Upper lobe of right lung (tissue), 1 donor: ENCODE data around the gene VDR. TPM values are rescaled to one million over a fixed set of nuclear protein-coding genes. Genes with fewer than 3 reads are reported as not detected.
A peak's percentile ranks its signal among the peaks of the same experiment; 100 is the strongest.

Source experiments
- ATAC-seq: fragments of 200-7000 bp; cut with Tn5 transposase; one replicate; pipeline ENCODE4 v1.9.1; 2020; ENCODE audit warnings: mild to moderate bottlenecking, moderate library complexity
- DNase-seq: peaks from one replicate; pipeline ENCODE4 v3.0.0-alpha.2; 2020
- H3K27ac ChIP-seq: fragments of 200-600 bp; one replicate; pipeline ENCODE4 v1.8.0; 2022
- H3K27me3 ChIP-seq: fragments of 200-600 bp; one replicate; pipeline ENCODE4 v1.8.0; 2022; ENCODE audit warnings: mild to moderate bottlenecking
- H3K36me3 ChIP-seq: fragments of 200-600 bp; one replicate; pipeline ENCODE4 v1.8.0; 2022
- H3K4me1 ChIP-seq: fragments of 200-600 bp; one replicate; pipeline ENCODE4 v1.8.0; 2022
- H3K4me3 ChIP-seq: fragments of 200-600 bp; one replicate; pipeline ENCODE4 v1.8.0; 2022; ENCODE audit warnings: mild to moderate bottlenecking
- H3K9me3 ChIP-seq: fragments of 200-600 bp; one replicate; pipeline ENCODE4 v1.8.0; 2022
- intact Hi-C: fragments of 100-400 bp; cut with DNase I; formaldehyde crosslinking; loops from one replicate; pipeline ENCODE4 v1.11.0; 2022
- total RNA-seq: library from RNA; stranded (reverse); fragmentation: NEBNext Ultra II Directional; extraction: Animal tissue kit (Norgen Biotek cat#: 25700); gene quantifications from one replicate; pipeline ENCODE4 v1.2.1, GENCODE V29; 2021
- TF ChIP-seq, protein P1 (sequence below): fragments of 200-600 bp; IDR thresholded peaks from one replicate; pipeline ENCODE4 v1.8.0; 2022; ENCODE audit warnings: antibody characterized with exemption
- donor health status: DM: no; HTN: yes; CAD: no; lungs with severe emphysema.

VDR gene
- total RNA-seq, 1 donor from 2014 or later: 28.7 TPM

DNA sequence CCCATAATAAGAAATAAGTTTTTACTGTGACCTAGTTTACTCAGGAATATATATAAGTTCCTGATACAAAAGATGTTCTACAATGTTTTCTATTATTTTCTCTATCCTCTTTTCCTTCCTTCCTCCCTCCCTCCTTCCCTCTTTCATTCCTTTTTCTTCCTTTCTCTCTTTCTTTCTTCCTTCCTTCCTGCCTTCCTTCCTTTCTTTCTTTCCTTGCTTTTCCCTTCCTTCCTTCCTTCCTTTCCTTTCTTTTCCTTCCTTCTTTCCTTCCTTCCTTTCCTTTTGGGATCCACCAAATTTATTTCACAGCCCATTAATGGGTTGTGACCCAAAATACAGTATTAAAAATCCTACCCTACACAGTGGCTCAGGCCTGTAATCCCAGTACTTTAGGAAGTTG lies 3.9 kb upstream of the VDR start:
- H3K9me3 ChIP-seq: no peaks in the 10 kb centered on the region
- intact Hi-C loops: no loop called here
- no peak for ATAC-seq
- no peaks in the 10 kb centered on the region for H3K27me3 ChIP-seq
- TF ChIP-seq, protein P1, sequence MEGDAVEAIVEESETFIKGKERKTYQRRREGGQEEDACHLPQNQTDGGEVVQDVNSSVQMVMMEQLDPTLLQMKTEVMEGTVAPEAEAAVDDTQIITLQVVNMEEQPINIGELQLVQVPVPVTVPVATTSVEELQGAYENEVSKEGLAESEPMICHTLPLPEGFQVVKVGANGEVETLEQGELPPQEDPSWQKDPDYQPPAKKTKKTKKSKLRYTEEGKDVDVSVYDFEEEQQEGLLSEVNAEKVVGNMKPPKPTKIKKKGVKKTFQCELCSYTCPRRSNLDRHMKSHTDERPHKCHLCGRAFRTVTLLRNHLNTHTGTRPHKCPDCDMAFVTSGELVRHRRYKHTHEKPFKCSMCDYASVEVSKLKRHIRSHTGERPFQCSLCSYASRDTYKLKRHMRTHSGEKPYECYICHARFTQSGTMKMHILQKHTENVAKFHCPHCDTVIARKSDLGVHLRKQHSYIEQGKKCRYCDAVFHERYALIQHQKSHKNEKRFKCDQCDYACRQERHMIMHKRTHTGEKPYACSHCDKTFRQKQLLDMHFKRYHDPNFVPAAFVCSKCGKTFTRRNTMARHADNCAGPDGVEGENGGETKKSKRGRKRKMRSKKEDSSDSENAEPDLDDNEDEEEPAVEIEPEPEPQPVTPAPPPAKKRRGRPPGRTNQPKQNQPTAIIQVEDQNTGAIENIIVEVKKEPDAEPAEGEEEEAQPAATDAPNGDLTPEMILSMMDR: no peak
- no peak overlapping the region for H3K27ac ChIP-seq
- no peak overlapping the region for H3K4me3 ChIP-seq
- no peak for DNase-seq
- H3K4me1 ChIP-seq: peaks cover 8% of the 10 kb centered on the region
- H3K36me3 ChIP-seq: no peaks in the 10 kb centered on the region

DNA sequence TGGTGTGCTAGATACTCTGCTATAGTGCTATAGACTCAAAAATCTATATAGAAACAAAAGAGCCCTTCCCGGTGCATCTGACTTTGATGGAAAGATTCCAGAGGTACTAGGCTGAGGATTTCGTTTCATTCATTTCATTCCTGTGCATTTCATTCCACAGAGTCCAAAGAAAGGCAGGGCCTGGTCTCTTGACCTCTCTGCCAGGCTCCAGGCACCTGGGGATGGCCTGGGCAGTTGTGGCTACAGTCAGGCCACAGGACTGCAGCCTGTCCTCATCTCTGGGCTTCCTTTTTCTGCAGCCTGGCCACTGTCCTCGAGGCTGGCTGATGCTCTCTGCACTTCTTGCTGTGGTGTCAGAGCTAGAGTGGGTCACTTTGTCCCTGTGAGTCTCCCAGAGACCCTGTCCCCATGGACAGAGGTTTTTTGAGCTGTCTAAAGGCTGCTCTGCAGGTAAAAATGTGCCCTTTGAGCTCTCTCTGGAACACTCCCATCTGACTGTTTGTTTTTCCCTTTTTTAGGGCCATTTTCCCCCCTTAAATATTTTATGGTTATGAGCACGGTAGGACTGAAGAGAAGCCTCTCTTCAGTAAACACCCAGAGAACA lies 3.2 kb upstream of the VDR start:
- intact Hi-C loops: no loop called here
- Histone ChIP-seq H3K36me3 (no peaks in the 10 kb centered on the region), H3K9me3 (no peaks in the 10 kb centered on the region), H3K4me1 (peaks cover 16% of the 10 kb centered on the region), H3K4me3 (no peak overlapping the region), H3K27me3 (no peaks in the 10 kb centered on the region), H3K27ac (no peak overlapping the region)
- DNase-seq (no peak), ATAC-seq (no peak)
- TF ChIP-seq, protein P1: no peak

DNA sequence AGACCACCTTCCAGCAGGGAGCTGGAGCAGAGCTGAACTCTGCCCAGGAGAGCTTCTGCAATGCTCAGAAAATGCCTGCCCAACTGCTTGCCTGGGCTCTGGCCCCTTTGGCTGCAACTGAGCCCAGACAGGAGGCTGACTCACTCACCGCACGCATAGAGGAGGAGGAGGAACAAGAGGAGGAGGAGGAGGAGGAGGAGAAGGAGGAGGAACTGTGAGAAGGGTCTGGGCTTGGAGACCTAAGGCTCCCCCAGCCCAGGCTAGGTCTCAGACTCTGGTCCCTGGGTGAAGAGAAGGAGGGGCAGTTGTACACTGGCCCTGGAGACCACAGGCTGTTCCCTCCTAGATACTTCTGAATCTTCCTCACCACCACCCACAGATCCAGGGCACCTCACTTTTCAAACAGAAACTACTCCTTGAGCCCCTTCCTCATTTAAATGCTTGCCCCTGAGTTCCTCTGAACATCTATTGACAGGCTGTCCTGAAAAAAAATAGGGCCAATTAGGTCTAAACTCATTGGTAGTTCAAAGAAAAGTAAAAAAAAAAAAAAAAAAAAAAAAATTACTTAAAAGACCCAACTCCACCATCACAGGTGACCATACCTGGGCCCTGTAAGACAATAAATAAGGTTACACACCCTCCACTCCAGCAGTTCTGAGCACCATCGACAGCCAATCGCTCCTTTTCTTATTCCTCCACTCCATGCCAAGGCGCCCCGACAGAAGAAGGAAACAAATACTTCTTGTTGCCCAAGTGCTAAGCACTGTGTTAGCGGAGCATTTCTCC lies 674 bp downstream of the VDR start:
- peaks cover 45% of the 10 kb centered on the region for H3K4me1 ChIP-seq
- no peaks in the 10 kb centered on the region for H3K27me3 ChIP-seq
- TF ChIP-seq, protein P1: peak; percentile 31
- intact Hi-C loops: no loop called here
- DNase-seq (peak; percentile 78), ATAC-seq (peak; percentile 55)
- H3K36me3 ChIP-seq: no peaks in the 10 kb centered on the region
- no peaks in the 10 kb centered on the region for H3K9me3 ChIP-seq
- peak overlapping the region; percentile 60 for H3K4me3 ChIP-seq
- H3K27ac ChIP-seq: peak overlapping the region; percentile 74

DNA sequence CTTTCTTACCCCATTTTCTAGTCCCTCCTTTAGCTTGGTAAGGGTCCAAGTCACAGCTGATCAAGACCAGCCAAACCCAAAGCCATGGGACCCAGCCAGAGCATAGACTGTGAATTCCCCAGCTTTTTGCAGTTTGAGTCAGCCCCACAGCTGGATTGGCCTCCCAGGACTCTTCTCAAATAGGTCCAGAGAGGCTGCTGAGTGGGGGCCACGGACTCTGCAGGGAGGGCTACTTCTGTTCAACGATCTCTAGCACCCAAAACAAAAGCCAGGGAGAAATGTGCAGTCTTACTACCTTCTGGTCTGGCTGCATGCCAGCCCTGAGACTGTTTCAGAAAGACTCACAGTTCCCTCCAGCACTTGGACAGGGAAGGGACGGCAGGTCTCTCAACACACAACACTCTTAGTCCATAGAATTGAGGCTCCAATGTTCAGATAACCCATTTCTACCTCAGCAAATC lies 1.6 kb downstream of the VDR start:
- peaks cover 45% of the 10 kb centered on the region for H3K4me1 ChIP-seq
- DNase-seq: no peak
- H3K9me3 ChIP-seq: no peaks in the 10 kb centered on the region
- no peak for ATAC-seq
- no peaks in the 10 kb centered on the region for H3K27me3 ChIP-seq
- H3K36me3 ChIP-seq: no peaks in the 10 kb centered on the region
- peak overlapping the region; percentile 60 for H3K4me3 ChIP-seq
- peak overlapping the region; percentile 51 for H3K27ac ChIP-seq
- intact Hi-C loops: no loop called here
- TF ChIP-seq, protein P1: no peak

DNA sequence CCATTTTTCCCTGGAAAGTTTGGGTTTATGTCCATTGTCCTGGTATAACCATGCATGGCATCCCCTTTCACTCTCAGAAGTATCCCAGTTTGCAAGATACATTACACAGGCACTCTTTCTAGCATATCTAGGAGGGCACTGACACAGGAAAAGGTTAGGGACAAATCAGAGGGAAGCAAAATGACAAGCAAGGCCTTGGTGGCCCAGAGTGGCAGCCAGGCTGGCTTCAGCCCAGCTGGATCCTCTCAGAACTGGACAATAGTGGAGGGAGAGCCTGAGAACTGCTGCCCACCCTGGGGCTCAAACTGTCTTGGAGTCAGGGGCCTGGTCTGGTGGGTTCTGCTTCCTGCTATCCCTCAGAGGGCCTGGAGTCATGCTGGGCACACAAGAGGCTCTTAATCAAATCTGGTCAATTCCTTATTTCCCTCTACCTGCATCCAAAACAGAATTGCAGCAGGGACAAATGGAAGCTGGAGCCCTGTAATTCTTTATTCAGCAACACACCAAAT lies 2.6 kb downstream of the VDR start:
- DNase-seq: no peak
- H3K4me3 ChIP-seq: no peak overlapping the region
- no peaks in the 10 kb centered on the region for H3K36me3 ChIP-seq
- no peak for ATAC-seq
- TF ChIP-seq, protein P1: no peak
- no peaks in the 10 kb centered on the region for H3K9me3 ChIP-seq
- no peaks in the 10 kb centered on the region for H3K27me3 ChIP-seq
- H3K4me1 ChIP-seq: peaks cover 45% of the 10 kb centered on the region
- no peak overlapping the region for H3K27ac ChIP-seq
- intact Hi-C loops: no loop called here
